ENCODE measurements around the gene TMEM61.

Gene TMEM61

DNA sequence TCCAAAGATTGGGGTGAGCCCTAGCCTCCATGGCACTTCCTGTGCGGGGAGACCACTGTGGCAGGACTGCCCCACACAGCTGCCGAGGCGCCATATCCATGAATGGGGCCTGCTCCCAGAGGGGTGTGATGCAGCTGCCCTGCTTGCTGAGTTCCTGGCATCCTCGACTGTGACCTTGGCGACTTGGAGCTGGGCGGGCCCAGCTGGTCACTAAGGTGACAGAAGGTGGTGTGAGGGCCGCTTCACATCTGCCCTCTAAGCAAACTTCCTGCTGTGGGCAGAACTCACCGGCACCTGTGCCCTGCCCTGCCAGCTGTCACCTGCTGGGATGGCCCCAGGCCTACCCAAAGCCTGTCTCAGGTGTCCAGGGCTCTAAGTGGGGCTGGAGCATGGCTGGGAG, 9.0 kb downstream of the TMEM61 start:
- TF ChIP-seq, protein P1, sequence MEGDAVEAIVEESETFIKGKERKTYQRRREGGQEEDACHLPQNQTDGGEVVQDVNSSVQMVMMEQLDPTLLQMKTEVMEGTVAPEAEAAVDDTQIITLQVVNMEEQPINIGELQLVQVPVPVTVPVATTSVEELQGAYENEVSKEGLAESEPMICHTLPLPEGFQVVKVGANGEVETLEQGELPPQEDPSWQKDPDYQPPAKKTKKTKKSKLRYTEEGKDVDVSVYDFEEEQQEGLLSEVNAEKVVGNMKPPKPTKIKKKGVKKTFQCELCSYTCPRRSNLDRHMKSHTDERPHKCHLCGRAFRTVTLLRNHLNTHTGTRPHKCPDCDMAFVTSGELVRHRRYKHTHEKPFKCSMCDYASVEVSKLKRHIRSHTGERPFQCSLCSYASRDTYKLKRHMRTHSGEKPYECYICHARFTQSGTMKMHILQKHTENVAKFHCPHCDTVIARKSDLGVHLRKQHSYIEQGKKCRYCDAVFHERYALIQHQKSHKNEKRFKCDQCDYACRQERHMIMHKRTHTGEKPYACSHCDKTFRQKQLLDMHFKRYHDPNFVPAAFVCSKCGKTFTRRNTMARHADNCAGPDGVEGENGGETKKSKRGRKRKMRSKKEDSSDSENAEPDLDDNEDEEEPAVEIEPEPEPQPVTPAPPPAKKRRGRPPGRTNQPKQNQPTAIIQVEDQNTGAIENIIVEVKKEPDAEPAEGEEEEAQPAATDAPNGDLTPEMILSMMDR (IDR thresholded peaks at IDR 0.05; ENCODE audit: borderline replicate concordance, insufficient read depth, low read depth, low read length), result no peak
- no peak overlapping the region for H3K4me3 ChIP-seq (ENCODE audit: low read depth, low read length)

DNA sequence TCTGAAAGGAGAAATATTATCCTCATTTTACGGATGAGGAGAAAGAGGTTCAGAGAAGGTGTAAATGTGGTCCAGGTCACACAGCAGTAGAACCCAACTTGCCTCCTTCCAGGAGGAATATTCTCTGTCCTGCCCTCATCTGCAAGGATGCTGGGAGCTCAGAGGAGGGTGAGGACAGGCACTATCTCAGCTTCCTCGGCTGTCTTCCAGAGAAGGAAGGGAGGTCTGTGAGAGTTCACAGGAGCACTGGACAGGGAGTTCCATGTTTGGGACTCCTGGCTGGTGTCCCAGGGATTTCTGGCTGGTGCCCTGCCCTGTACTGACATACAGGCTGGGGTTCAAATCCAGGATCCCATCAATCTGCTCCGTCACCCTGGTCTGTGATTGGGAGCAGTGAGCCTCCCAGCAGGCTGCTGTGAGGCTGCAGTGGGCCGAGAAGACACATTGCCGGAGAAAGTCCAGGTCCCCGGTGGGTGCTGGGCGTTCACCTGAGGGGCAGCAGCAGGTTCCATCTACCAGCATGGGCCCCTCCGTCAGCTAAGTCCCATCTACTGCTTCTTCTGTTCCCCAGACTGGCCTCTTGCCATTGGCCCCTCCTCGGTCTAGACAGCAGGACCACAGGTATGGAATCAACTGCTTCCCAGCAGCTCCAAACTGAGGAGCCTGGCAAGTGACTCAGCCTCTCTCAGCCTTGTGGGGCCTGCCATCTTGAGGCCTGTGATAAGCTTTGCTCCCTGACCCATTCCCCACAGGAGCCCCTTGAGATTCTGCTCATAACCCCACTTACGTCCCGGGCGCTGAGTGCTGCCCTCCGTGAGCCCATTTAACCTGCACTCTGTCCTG, 9.8 kb downstream of the TMEM61 start:
- TF ChIP-seq, protein P1 (IDR thresholded peaks at IDR 0.05; ENCODE audit: borderline replicate concordance, insufficient read depth, low read depth, low read length), result no peak
- H3K4me3 ChIP-seq (ENCODE audit: low read depth, low read length), result no peak overlapping the region

DNA sequence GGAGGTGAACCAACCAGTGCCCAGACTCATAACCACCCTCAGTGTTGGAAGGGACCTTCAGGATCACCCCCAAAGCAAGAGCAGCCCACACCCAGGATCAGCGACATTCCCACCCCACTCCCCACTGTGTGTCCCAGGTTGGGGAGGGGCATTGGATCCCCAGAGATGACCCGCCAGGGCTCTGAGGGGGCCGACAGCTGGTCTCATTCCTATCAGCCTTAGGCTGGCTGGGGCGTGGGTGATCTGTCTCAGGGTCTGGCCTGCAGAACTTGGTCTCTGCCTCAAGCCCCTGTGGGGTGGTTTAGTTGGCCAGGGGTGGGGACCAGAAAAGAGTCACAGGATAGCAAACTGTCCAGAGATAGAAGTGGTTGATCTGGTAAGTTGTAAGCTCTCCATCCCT, 10.5 kb downstream of the TMEM61 start:
- H3K4me3 ChIP-seq (ENCODE audit: low read depth, low read length), result no peak overlapping the region
- TF ChIP-seq, protein P1 (IDR thresholded peaks at IDR 0.05; ENCODE audit: borderline replicate concordance, insufficient read depth, low read depth, low read length), result no peak

DNA sequence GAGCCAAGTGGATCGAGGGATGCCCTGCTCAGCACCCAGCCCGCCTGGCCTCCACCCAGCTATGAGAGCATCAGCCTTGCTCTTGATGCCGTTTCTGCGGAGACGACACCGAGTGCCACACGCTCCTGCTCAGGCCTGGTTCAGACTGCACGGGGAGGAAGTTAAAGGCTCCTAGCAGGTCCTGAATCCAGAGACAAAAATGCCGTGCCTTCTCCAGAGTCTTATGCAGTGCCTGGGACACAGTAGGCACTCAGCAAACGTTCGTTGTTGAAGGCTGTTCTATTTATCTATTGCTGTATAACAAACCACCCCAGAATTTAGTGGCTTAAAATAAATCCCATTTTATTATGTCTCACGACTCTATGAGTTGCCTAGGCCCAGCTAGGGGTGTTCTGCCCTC, 11.5 kb downstream of the TMEM61 start:
- TF ChIP-seq, protein P1 (IDR thresholded peaks at IDR 0.05; ENCODE audit: borderline replicate concordance, insufficient read depth, low read depth, low read length), result no peak
- no peak overlapping the region for H3K4me3 ChIP-seq (ENCODE audit: low read depth, low read length)

DNA sequence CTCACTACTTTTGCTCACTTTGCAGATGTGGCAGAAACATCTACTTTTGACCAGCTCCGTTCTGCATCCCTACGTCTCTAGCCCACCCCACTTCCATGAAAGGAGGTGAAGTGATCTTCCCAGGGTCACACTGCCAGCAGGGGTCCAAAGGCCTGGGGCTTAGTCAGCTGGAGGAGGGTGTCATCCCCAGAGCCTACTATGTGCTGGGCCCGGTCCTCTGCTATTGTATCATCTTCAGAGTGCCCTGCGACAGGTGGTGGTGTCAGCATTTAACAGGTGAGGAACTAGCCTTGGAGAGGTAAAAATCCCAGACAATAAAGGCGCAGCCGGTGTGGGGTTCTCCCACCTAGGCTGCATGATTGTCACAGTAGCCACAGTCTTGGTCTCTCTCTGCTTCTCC, 12.7 kb downstream of the TMEM61 start:
- no peak overlapping the region for H3K4me3 ChIP-seq (ENCODE audit: low read depth, low read length)
- TF ChIP-seq, protein P1 (IDR thresholded peaks at IDR 0.05; ENCODE audit: borderline replicate concordance, insufficient read depth, low read depth, low read length), result no peak

DNA sequence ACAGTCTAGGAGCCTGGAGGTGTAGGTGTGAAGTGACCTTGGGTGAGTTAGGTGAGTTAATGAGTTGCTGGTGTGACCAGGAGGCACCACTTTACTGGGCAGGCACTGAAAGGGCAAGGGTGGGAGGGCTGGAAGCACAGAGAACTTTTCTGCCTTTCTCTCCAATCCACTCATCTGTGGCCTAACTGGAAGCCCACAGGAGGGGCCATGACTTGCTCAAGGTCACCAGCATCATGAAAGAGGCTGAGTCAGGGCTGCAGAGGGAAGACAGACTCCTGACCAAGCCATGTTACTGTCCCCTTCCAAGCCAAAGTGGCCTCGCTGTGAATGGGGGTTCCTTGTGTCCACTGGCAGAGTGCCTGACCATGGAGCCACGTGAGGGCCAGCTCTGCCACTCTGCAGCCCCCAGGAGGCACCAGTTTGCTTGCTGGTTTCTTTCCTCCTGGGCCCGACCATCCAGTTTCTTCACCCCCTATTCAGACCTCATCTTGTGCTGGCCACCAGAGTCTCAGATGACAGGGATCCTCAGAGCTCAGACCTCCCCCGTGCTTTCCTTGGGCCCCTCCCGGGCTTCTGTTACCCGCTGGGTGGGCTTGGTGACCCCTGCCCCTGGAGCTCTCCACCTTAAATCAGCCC, 14.0 kb downstream of the TMEM61 start:
- TF ChIP-seq, protein P1 (IDR thresholded peaks at IDR 0.05; ENCODE audit: borderline replicate concordance, insufficient read depth, low read depth, low read length), result no peak
- no peak overlapping the region for H3K4me3 ChIP-seq (ENCODE audit: low read depth, low read length)

All from GM12875 (cell line).